Stimulated activated CD8-positive, alpha-beta memory T cell treated with anti-CD3 and anti-CD28 coated beads, Interleukin-7, amount 100 ng/mL, for 24 hours (primary cell): ENCODE results near the gene TTC34.
A peak's percentile ranks its signal among the peaks of the same experiment; 100 is the strongest.

Source experiments
- DNase-seq: peaks from one replicate; pipeline ENCODE4 v3.0.0-alpha.2; 2020; ENCODE audit warnings: low read depth

The TTC34 gene

GRCh38 chr1:2830761-2831425 is 29.4 kb upstream of the TTC34 start:
- DNase-seq: no peak

- DNase-seq: no peak
Observed at GRCh38 chr1:2829846-2830615, 28.5 kb upstream of the TTC34 start.

- DNase-seq: no peak
Observed at GRCh38 chr1:2828586-2829250, 27.2 kb upstream of the TTC34 start.

- DNase-seq: no peak
Observed at GRCh38 chr1:2826736-2827292, 25.3 kb upstream of the TTC34 start.

- no peak for DNase-seq
Observed at GRCh38 chr1:2826316-2826715, 24.8 kb upstream of the TTC34 start.

- no peak for DNase-seq
Observed at GRCh38 chr1:2825487-2826189, 24.1 kb upstream of the TTC34 start.

- DNase-seq: no peak
Observed at GRCh38 chr1:2824999-2825398, 23.5 kb upstream of the TTC34 start.

- no peak for DNase-seq
Observed at GRCh38 chr1:2823921-2824610, 22.6 kb upstream of the TTC34 start.

GRCh38 chr1:2822621-2823145 is 21.2 kb upstream of the TTC34 start:
- no peak for DNase-seq

GRCh38 chr1:2821966-2822620 is 20.6 kb upstream of the TTC34 start:
- peak; percentile 14 for DNase-seq

- DNase-seq: no peak
Observed at GRCh38 chr1:2821373-2821955, 20.0 kb upstream of the TTC34 start.

GRCh38 chr1:2820731-2821372 is 19.4 kb upstream of the TTC34 start:
- no peak for DNase-seq

- no peak for DNase-seq
Observed at GRCh38 chr1:2819831-2820730, 18.6 kb upstream of the TTC34 start.

- no peak for DNase-seq
Observed at GRCh38 chr1:2819429-2819828, 17.9 kb upstream of the TTC34 start.

GRCh38 chr1:2817784-2818564 is 16.5 kb upstream of the TTC34 start:
- DNase-seq: no peak

- DNase-seq: no peak
Observed at GRCh38 chr1:2816786-2817185, 15.3 kb upstream of the TTC34 start.

- no peak for DNase-seq
Observed at GRCh38 chr1:2815551-2815950, 14.1 kb upstream of the TTC34 start.

- no peak for DNase-seq
Observed at GRCh38 chr1:2814511-2815075, 13.1 kb upstream of the TTC34 start.
